22Rv1 (cell line): Measurements from ENCODE around the gene FNBP1L.

Experiments used
- H3K27ac ChIP-seq: fragments of 450-650 bp; 2 replicates; pipeline ENCODE4 v1.5.1; 2017
- ZFX ChIP-seq: fragments of 450-650 bp; IDR thresholded peaks from 2 replicates; pipeline ENCODE4 v1.6.1; 2017; ENCODE audit warnings: antibody characterized with exemption, borderline replicate concordance
- TF ChIP-seq, protein P1 (sequence below): fragments of 450-650 bp; IDR thresholded peaks from 2 replicates; pipeline ENCODE4 v1.5.1; 2017; ENCODE audit warnings: mild to moderate bottlenecking

FNBP1L gene

GRCh38 chr1:93528412-93528811 is 80.5 kb downstream of the FNBP1L start:
- H3K27ac ChIP-seq, result no peak overlapping the region
- no peak for TF ChIP-seq ZFX

GRCh38 chr1:93531193-93531592 is 83.3 kb downstream of the FNBP1L start:
- TF ChIP-seq, protein P1, sequence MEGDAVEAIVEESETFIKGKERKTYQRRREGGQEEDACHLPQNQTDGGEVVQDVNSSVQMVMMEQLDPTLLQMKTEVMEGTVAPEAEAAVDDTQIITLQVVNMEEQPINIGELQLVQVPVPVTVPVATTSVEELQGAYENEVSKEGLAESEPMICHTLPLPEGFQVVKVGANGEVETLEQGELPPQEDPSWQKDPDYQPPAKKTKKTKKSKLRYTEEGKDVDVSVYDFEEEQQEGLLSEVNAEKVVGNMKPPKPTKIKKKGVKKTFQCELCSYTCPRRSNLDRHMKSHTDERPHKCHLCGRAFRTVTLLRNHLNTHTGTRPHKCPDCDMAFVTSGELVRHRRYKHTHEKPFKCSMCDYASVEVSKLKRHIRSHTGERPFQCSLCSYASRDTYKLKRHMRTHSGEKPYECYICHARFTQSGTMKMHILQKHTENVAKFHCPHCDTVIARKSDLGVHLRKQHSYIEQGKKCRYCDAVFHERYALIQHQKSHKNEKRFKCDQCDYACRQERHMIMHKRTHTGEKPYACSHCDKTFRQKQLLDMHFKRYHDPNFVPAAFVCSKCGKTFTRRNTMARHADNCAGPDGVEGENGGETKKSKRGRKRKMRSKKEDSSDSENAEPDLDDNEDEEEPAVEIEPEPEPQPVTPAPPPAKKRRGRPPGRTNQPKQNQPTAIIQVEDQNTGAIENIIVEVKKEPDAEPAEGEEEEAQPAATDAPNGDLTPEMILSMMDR, result no peak
- no peak for TF ChIP-seq ZFX
- H3K27ac ChIP-seq, result no peak overlapping the region

GRCh38 chr1:93532780-93533378 is 85.0 kb downstream of the FNBP1L start:
- TF ChIP-seq, protein P1, result no peak
- TF ChIP-seq ZFX, result no peak
- H3K27ac ChIP-seq, result no peak overlapping the region

DNA sequence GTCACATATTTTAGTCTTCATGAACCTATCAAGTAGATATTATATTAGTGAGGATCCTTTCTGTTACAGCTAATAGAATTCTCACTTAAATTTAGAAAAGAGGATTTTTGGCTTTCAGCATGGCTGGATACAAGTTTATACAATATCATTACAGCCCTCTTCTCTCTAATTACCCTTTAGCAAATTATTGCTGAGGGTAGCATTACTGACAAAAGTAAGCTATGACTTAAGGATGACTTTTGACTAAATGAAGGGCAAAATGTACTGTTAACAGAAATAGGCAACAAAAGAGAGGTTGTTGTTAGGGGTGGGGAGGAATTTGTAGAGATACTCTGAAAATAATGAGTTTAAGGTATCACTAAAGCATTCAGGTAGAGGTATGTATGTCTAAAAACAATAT is 85.8 kb downstream of the FNBP1L start:
- TF ChIP-seq ZFX, result no peak
- TF ChIP-seq, protein P1, result no peak
- H3K27ac ChIP-seq, result no peak overlapping the region

- no peak overlapping the region for H3K27ac ChIP-seq
- TF ChIP-seq ZFX, result no peak
- TF ChIP-seq, protein P1, result no peak
These were observed 89.5 kb downstream of the FNBP1L start for GRCh38 chr1:93537396-93537795.

DNA sequence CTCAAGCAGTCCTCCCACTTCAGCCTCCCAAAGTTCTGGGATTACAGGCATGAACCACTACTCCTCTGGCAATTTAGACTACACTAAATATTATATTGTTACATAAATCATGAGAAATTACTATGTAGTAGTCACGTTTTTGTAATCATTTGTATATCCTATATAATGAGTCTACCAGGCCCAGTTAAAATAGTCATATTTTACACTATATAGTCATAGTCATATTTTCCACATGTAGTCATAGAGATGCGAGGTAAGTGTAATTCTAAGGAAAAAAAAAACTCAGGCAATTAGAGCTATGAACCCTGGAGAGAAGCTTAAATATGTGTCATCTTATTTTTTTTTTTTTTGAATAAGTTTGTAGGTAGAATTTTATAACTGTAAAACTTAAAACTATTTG is 90.0 kb downstream of the FNBP1L start:
- H3K27ac ChIP-seq, result no peak overlapping the region
- TF ChIP-seq ZFX, result no peak
- TF ChIP-seq, protein P1, result no peak

GRCh38 chr1:93541045-93541444 is 93.1 kb downstream of the FNBP1L start:
- no peak for TF ChIP-seq ZFX
- TF ChIP-seq, protein P1, result no peak
- no peak overlapping the region for H3K27ac ChIP-seq

- TF ChIP-seq, protein P1, result no peak
- no peak for TF ChIP-seq ZFX
- no peak overlapping the region for H3K27ac ChIP-seq
These were observed 94.5 kb downstream of the FNBP1L start for GRCh38 chr1:93542398-93542797.
